Psoas muscle (tissue), 8 donors: ENCODE results near the gene TUBA4B. TPM values are rescaled to one million over a fixed set of nuclear protein-coding genes. Genes with fewer than 3 reads are reported as not detected.

Source experiments
- ATAC-seq, 4 donors: fragments of 200-7000 bp; cut with Tn5 transposase; one replicate each; pipeline ENCODE4 v1.9.1; 2020; ENCODE audit warnings: moderate library complexity in 3 of 4, mild to moderate bottlenecking in 2 of 4
- DNase-seq, 2 donors: peaks; one replicate each; pipeline ENCODE4 v3.0.0-alpha.2; 2020
- H3K27ac ChIP-seq: fragments of 200-600 bp; one replicate; pipeline ENCODE4 v1.8.0; 2022
- H3K27me3 ChIP-seq, 3 donors: fragments of 200-600 bp in 1 of 3; one replicate each; pipeline versions ENCODE4 v1.6.1 to v1.8.0; 2013 to 2022; ENCODE audit warnings: low read length in 2 of 3, mild to moderate bottlenecking in 2 of 3, moderate library complexity in 1 of 3; ENCODE audit not compliant: insufficient read depth in 3 of 3
- H3K36me3 ChIP-seq, 2 donors: fragments of 200-600 bp in 1 of 2; one replicate each; pipeline versions ENCODE4 v1.6.1 to v1.8.0; 2013 to 2022; ENCODE audit warnings: low read depth in 1 of 2, mild to moderate bottlenecking in 1 of 2, moderate library complexity in 1 of 2; ENCODE audit not compliant: insufficient read depth in 1 of 2
- H3K4me1 ChIP-seq: fragments of 200-600 bp; one replicate; pipeline ENCODE4 v1.8.0; 2022
- H3K4me3 ChIP-seq: fragments of 200-600 bp; one replicate; pipeline ENCODE4 v1.8.0; 2022; ENCODE audit warnings: mild to moderate bottlenecking
- H3K9me3 ChIP-seq: fragments of 200-600 bp; one replicate; pipeline ENCODE4 v1.8.0; 2022
- WGBS, 3 donors: extraction: QIAGEN DNeasy Blood & Tissue Kit; methylation state at CpG; one replicate each; pipeline versions ENCODE4 v1.1.6 to v1.1.7; 2013; 5-methylcytosine and 5-hydroxymethylcytosine counted together
- intact Hi-C, 2 donors: fragments of 100-400 bp; cut with DNase I; formaldehyde crosslinking; loops; one replicate each; pipeline versions ENCODE4 v1.11.0 to v1.14.2; 2022
- polyA plus RNA-seq, 3 donors: library from polyadenylated mRNA; stranded (reverse); fragments of 200-250 nt; gene quantifications; one replicate each; pipeline ENCODE4 v1.2.3, GENCODE V29; 2013
- total RNA-seq, 4 donors: library from RNA; stranded (reverse); fragmentation: NEBNext Ultra II Directional in 2 of 4; extraction: Animal tissue kit (Norgen Biotek cat#: 25700) in 2 of 4; gene quantifications; one replicate each; pipeline versions ENCODE4 v1.2.1 to v1.2.4, GENCODE V29; 2021 to 2023
- TF ChIP-seq, protein P1 (sequence below): fragments of 200-600 bp; IDR thresholded peaks from one replicate; pipeline ENCODE4 v1.8.0; 2022; ENCODE audit warnings: antibody characterized with exemption
- donor health status: healthy with polysubstance abuse.
- donor health status: DM: no; HTN: no; CAD: no; lungs with moderate emphysema.
- donor health status: Bipolar disorder and iron deficiency.
- donor health status: healthy.
- donor health status: DM: yes; HTN: yes; CAD: no.
- donor health status: DM: no; HTN: no; CAD: no.
- donor health status: DM: no; HTN: no; CAD: no.
- donor health status: DM: yes; HTN: yes; CAD: no.

TUBA4B gene
- total and polyA plus RNA-seq, 7 donors, result 0.06 TPM; not detected in 6

DNA sequence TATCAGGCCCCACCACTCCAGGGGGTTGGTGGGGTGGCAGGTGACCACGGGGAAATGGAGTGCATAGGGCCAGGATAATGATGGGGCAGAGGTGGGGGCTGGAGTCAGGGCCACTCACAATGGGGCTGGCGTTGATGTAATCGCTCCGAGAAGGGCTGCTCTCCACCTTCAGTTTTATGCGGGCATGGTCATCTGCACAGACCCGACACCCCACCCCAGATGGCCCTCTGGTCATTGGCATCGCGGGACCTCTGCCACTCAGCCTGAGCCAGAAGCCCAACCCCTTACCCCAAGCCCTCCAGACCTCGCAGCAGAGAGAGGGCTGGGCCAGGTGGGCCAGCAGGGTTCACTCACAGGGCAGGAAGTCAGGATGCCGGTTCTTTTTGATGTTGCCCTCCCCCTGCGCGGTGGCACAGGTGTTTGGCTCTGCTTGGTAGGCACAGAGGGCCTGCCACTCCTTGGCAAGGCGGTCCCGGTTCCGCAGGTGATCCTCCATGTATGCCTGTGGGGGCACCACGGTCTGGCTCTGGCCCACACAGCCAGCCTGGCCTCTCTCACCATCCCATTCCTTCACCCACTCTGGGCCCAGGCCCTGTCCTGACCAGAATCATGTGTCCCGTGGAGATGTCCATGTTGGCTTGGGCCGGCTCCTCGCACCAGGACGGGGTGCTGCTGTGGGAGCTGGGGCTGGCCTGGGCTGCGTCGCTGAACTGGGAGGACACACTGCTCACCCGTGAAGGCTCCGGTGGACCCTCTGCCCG is 43.8 kb downstream of the TUBA4B start:
- no peaks in the 10 kb centered on the region for H3K36me3 ChIP-seq
- no peak for ATAC-seq
- 83 to 88% (median 84%) methylated on average over 23 to 25 of the region's 25 CpGs for WGBS, 3 donors
- peaks cover 4% of the 10 kb centered on the region for H3K4me1 ChIP-seq
- no peaks in the 10 kb centered on the region for H3K9me3 ChIP-seq
- no peak overlapping the region for H3K27ac ChIP-seq
- TF ChIP-seq, protein P1, sequence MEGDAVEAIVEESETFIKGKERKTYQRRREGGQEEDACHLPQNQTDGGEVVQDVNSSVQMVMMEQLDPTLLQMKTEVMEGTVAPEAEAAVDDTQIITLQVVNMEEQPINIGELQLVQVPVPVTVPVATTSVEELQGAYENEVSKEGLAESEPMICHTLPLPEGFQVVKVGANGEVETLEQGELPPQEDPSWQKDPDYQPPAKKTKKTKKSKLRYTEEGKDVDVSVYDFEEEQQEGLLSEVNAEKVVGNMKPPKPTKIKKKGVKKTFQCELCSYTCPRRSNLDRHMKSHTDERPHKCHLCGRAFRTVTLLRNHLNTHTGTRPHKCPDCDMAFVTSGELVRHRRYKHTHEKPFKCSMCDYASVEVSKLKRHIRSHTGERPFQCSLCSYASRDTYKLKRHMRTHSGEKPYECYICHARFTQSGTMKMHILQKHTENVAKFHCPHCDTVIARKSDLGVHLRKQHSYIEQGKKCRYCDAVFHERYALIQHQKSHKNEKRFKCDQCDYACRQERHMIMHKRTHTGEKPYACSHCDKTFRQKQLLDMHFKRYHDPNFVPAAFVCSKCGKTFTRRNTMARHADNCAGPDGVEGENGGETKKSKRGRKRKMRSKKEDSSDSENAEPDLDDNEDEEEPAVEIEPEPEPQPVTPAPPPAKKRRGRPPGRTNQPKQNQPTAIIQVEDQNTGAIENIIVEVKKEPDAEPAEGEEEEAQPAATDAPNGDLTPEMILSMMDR, result no peak
- DNase-seq, result no peak
- H3K4me3 ChIP-seq, result no peak overlapping the region
- intact Hi-C loops, result loop anchor here in 1 of 2 donors (5.0 to 10.0 kb wide), 2 partner anchors 52 to 135 kb away; partner anchors contain the start of genes GLB1L, NHEJ1 and STK16
- H3K27me3 ChIP-seq, result peaks cover 0 to 1% (median 0%) of the 10 kb centered on the region in 3 donors

DNA sequence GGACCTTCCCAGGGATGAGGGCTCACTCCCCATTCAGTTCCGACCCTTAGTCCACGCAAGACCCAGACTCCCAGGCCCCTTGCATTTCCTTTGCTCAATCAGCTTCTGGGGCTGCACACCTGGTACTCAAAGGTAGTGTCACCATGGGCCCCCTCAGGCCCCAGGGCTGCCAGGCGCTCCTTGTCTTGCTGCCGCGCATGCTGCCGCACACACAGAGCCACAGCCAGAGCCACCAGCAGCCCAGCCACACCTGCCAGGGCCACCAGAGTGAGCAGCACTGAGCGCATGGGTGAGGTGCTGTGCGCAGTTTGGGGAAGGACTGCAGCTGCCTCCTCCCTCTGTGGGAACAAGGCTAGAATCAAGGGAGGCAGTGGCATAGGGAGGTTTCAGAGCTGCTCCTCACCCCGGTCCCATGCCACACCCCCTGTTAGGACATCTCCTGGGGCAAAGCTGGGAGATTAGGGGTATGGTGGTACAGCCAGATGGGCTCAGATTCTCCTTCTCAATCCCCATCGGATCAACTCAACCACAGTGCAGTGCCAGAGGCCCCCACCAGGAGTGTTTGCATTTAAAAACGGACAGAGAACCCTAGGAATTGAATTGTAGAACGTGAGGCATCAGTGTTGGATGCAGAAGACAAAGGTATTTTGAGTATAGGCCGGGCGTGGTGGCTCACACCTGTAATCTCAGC is 44.9 kb downstream of the TUBA4B start:
- no peak for DNase-seq
- Histone ChIP-seq H3K27ac (no peak overlapping the region), H3K4me1 (peaks cover 4% of the 10 kb centered on the region), H3K4me3 (no peak overlapping the region), H3K36me3 (no peaks in the 10 kb centered on the region), H3K27me3 (peaks cover 0 to 10% (median 6%) of the 10 kb centered on the region in 3 donors), H3K9me3 (no peaks in the 10 kb centered on the region)
- no peak for ATAC-seq
- WGBS, 3 donors, result 79 to 81% (median 81%) methylated on average over 14 of the region's 14 CpGs
- TF ChIP-seq, protein P1, result no peak
- intact Hi-C loops, result loop anchor here (1.0 to 10.0 kb wide), 3 partner anchors 53 to 138 kb away; partner anchors contain the start of genes NHEJ1 (in 2 of the 2), GLB1L (in 1 of the 2) and STK16 (in 1 of the 2)

DNA sequence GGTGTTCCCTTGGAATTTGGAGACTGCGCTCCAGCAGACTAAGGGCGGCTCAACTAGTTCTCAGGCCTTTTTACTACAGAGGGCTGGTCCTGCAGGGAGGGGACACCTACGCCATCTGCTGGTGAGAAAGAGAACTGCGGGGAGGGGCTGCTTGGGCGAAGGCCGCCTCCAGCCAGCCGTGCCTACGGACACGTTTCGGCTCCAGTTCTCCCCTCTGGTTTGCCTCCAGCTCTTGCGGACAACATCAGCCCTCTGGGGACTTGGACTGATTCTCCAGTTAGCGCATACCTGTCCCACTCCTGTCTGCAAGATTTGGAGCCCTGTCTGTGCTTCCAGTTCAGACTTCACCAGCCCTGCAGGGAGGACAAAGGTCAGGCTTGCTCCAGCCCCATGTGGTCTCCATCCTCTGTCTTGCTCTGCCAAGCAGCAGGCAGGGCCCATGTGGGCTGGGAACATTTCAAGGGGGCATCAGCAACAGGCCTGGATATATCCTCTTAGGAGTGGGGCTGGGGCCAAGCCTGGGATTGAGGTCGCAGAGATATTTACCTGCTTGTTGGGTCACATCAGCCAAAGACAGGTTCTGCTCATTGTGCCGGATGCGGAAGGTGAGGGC is 45.8 kb downstream of the TUBA4B start:
- no peaks in the 10 kb centered on the region for H3K9me3 ChIP-seq
- intact Hi-C loops, result loop anchor here (1.0 to 10.0 kb wide), 3 partner anchors 54 to 139 kb away; partner anchors contain the start of genes NHEJ1 (in 2 of the 2), GLB1L (in 1 of the 2) and STK16 (in 1 of the 2)
- H3K4me1 ChIP-seq, result peaks cover 4% of the 10 kb centered on the region
- TF ChIP-seq, protein P1, result peak; percentile 99
- H3K4me3 ChIP-seq, result no peak overlapping the region
- H3K27ac ChIP-seq, result no peak overlapping the region
- WGBS, 3 donors, result 21 to 22% (median 21%) methylated on average over 14 to 15 of the region's 15 CpGs
- H3K27me3 ChIP-seq, result peaks cover 0 to 16% (median 6%) of the 10 kb centered on the region in 3 donors
- no peaks in the 10 kb centered on the region for H3K36me3 ChIP-seq
- DNase-seq (peak; percentile 82 to 93), ATAC-seq (peak; percentile 65 to 81 (median 77))

DNA sequence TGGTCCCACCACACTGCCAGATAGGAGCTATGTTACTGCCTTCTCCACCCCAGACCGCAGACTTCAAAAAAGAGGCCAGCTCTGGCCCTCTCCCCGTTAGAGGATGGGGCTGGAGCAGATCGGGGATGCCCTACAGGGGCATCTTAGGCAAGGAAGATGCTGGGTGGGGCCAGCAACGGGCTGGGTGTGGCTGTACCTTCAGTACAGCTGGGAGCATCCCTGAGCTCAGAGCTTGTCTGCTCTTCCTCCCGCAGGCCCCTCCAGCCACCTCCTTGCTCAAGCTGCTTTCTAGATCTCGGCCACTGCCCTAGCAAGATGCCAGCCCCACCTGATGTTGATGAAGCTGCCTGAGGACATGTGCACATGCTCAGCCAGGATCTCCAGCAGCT is 46.3 kb downstream of the TUBA4B start:
- WGBS, 3 donors, result 74 to 85% (median 79%) methylated on average over 6 of the region's 6 CpGs
- no peak overlapping the region for H3K4me3 ChIP-seq
- DNase-seq, result no peak
- intact Hi-C loops, result loop anchor here in 1 of 2 donors (5.0 to 10.0 kb wide), 2 partner anchors 55 to 137 kb away; partner anchors contain the start of genes GLB1L, NHEJ1 and STK16
- no peak for ATAC-seq
- no peaks in the 10 kb centered on the region for H3K9me3 ChIP-seq
- no peak overlapping the region for H3K27ac ChIP-seq
- H3K4me1 ChIP-seq, result peaks cover 4% of the 10 kb centered on the region
- TF ChIP-seq, protein P1, result no peak
- H3K27me3 ChIP-seq, result peaks cover 0 to 21% (median 6%) of the 10 kb centered on the region in 3 donors
- no peaks in the 10 kb centered on the region for H3K36me3 ChIP-seq
